ENCODE results near the gene LGALS3BP.

- no peak for TF ChIP-seq YY1 (IDR thresholded peaks at IDR 0.05; ENCODE audit: low read depth)
- TF ChIP-seq TAF1 (IDR thresholded peaks at IDR 0.05; ENCODE audit: low read depth), result no peak
- TF ChIP-seq CEBPB (IDR thresholded peaks at IDR 0.05), result no peak
- TF ChIP-seq FOXM1 (IDR thresholded peaks at IDR 0.05; ENCODE audit: borderline replicate concordance, low read depth), result no peak
Observed at GRCh38 chr17:79011451-79012147, 31.9 kb upstream of the LGALS3BP start.
